Kidney (tissue), 14 donors: ENCODE data around the gene PXYLP1. TPM values are rescaled to one million over a fixed set of nuclear protein-coding genes. Genes with fewer than 3 reads are reported as not detected.

Experiments
- DNase-seq, 5 donors: peaks; one replicate each; pipeline ENCODE4 v3.0.0-alpha.2; 2013 to 2020
- FAIRE-seq: peaks from 2 replicates; lab custom pipeline; 2012; peaks lifted over from hg19 to GRCh38; lab: Jason Lieb, UNC
- H3K27ac ChIP-seq, 2 donors: one replicate each; pipeline ENCODE4 v1.7.0; 2013; ENCODE audit warnings: low read depth in 2 of 2, low read length in 2 of 2, inconsistent platforms in 1 of 2
- H3K27me3 ChIP-seq: one replicate; pipeline ENCODE4 v1.7.1; 2013; ENCODE audit warnings: low read length, inconsistent platforms; ENCODE audit not compliant: control insufficient read depth, insufficient read depth
- H3K36me3 ChIP-seq, 3 donors: one replicate each; pipeline versions ENCODE4 v1.7.0 to v1.7.1; 2013; ENCODE audit warnings: low read length in 3 of 3, control low read depth in 1 of 3, inconsistent platforms in 1 of 3; ENCODE audit not compliant: insufficient read depth in 3 of 3, control insufficient read depth in 2 of 3
- H3K4me1 ChIP-seq, 3 donors: one replicate each; pipeline versions ENCODE4 v1.7.0 to v1.7.1; 2013; ENCODE audit warnings: low read length in 3 of 3, inconsistent platforms in 1 of 3, low read depth in 1 of 3; ENCODE audit not compliant: control insufficient read depth in 2 of 3, insufficient read depth in 2 of 3
- H3K4me3 ChIP-seq, 3 donors: one replicate each; pipeline versions ENCODE4 v1.7.0 to v1.8.1; 2013; ENCODE audit warnings: low read length in 3 of 3, control low read depth in 1 of 3, inconsistent platforms in 1 of 3
- H3K9ac ChIP-seq, 3 donors: one replicate each; pipeline versions ENCODE4 v1.7.0 to v1.7.1; 2013; ENCODE audit warnings: low read length in 3 of 3, control low read depth in 1 of 3, inconsistent platforms in 1 of 3
- H3K9me3 ChIP-seq, 3 donors: one replicate each; pipeline versions ENCODE4 v1.7.0 to v1.7.1; 2013; ENCODE audit warnings: low read length in 3 of 3, control low read depth in 1 of 3, inconsistent platforms in 1 of 3; ENCODE audit not compliant: control insufficient read depth in 2 of 3, insufficient read depth in 1 of 3
- intact Hi-C: fragments of 100-400 bp; cut with DNase I; formaldehyde crosslinking; loops from one replicate; pipeline ENCODE4 v1.11.1; 2022
- polyA plus RNA-seq: library from polyadenylated mRNA; stranded (reverse); fragments of 350-450 nt; fragmentation: Illumina TruSeq; extraction: RNeasy Lipid Tissue Mini Kit (QIAGEN cat#74804); gene quantifications from one replicate; pipeline ENCODE4 v1.2.3, GENCODE V29; 2014; ENCODE audit warnings: low read depth, low replicate concordance; ENCODE audit not compliant: insufficient read depth
- total RNA-seq: library from RNA; stranded (reverse); fragmentation: NEBNext Ultra II Directional; extraction: Animal tissue kit (Norgen Biotek cat#: 25700); gene quantifications from one replicate; pipeline ENCODE4 v1.2.1, GENCODE V29; 2021
- TF ChIP-seq, protein P1 (sequence below): IDR thresholded peaks from 3 replicates; pipeline ENCODE4 v1.5.1; 2012; ENCODE audit warnings: mild to moderate bottlenecking, moderate library complexity, borderline replicate concordance; ENCODE audit not compliant: insufficient read depth; ENCODE audit errors: extremely low read depth
- donor health status: control.
- donor health status: control.
- donor health status: control.
- donor health status: control.
- donor health status: control.
- donor health status: DM: yes; HTN: yes; CAD: no.
- donor health status: Normal renal cell carcinoma (clear cell type).

Gene PXYLP1
- total and polyA plus RNA-seq, 2 donors from 2014 or later = 5.4 to 11.9 TPM

DNA sequence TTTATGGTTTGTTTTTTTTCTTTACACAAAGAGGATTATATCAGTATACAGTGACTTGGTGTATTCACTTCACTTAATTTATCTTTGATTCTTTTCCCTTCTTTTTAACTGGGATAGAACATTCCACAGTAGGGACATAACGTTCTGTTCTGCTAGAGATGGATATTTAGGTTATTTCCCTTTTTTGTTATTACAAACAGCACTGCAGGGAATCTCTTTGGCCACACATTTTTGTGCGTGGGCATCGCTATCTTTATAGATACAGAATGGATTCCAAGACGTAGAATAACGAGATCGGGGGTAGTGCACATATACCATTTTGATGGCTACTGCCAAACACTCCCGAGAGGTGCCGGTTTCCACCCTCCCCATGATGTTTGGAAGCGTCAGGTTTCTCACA, 44.8 kb downstream of the PXYLP1 start:
- Histone ChIP-seq H3K36me3 (no peaks in the 10 kb centered on the region), H3K9ac (no peak overlapping the region), H3K4me1 (peaks cover 0 to 2% (median 0%) of the 10 kb centered on the region in 3 donors), H3K27me3 (no peaks in the 10 kb centered on the region), H3K9me3 (no peaks in the 10 kb centered on the region), H3K27ac (no peak overlapping the region), H3K4me3 (no peak overlapping the region)
- FAIRE-seq (no peak), DNase-seq (no peak)
- TF ChIP-seq, protein P1, sequence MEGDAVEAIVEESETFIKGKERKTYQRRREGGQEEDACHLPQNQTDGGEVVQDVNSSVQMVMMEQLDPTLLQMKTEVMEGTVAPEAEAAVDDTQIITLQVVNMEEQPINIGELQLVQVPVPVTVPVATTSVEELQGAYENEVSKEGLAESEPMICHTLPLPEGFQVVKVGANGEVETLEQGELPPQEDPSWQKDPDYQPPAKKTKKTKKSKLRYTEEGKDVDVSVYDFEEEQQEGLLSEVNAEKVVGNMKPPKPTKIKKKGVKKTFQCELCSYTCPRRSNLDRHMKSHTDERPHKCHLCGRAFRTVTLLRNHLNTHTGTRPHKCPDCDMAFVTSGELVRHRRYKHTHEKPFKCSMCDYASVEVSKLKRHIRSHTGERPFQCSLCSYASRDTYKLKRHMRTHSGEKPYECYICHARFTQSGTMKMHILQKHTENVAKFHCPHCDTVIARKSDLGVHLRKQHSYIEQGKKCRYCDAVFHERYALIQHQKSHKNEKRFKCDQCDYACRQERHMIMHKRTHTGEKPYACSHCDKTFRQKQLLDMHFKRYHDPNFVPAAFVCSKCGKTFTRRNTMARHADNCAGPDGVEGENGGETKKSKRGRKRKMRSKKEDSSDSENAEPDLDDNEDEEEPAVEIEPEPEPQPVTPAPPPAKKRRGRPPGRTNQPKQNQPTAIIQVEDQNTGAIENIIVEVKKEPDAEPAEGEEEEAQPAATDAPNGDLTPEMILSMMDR = no peak
- intact Hi-C loops = no loop called here

DNA sequence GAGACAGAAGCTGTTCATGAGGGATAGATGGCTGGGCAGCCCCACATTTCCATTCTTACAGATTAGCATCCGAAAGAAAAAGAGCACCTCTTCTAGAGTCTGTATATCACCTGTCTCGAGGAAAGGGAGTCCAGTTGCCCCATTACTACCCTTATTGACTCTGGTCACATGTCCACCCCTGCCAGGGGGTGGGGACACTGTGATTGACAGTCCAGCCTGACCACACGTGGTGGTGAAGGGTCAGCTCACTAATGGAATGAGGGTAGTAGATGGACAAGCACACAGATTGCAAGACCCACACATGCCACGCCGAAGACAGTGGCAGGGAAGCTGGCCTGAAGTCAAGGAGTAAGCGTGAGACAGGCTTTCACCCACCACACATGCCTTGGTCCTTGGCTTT, 45.8 kb downstream of the PXYLP1 start:
- H3K9ac ChIP-seq = no peak overlapping the region
- no peak for FAIRE-seq
- H3K36me3 ChIP-seq = peaks cover 0 to 5% (median 0%) of the 10 kb centered on the region in 3 donors
- H3K4me3 ChIP-seq = no peak overlapping the region
- no peaks in the 10 kb centered on the region for H3K27me3 ChIP-seq
- intact Hi-C loops = no loop called here
- no peaks in the 10 kb centered on the region for H3K9me3 ChIP-seq
- H3K4me1 ChIP-seq = no peaks in the 10 kb centered on the region
- TF ChIP-seq, protein P1 = no peak
- no peak for DNase-seq
- H3K27ac ChIP-seq = no peak overlapping the region

DNA sequence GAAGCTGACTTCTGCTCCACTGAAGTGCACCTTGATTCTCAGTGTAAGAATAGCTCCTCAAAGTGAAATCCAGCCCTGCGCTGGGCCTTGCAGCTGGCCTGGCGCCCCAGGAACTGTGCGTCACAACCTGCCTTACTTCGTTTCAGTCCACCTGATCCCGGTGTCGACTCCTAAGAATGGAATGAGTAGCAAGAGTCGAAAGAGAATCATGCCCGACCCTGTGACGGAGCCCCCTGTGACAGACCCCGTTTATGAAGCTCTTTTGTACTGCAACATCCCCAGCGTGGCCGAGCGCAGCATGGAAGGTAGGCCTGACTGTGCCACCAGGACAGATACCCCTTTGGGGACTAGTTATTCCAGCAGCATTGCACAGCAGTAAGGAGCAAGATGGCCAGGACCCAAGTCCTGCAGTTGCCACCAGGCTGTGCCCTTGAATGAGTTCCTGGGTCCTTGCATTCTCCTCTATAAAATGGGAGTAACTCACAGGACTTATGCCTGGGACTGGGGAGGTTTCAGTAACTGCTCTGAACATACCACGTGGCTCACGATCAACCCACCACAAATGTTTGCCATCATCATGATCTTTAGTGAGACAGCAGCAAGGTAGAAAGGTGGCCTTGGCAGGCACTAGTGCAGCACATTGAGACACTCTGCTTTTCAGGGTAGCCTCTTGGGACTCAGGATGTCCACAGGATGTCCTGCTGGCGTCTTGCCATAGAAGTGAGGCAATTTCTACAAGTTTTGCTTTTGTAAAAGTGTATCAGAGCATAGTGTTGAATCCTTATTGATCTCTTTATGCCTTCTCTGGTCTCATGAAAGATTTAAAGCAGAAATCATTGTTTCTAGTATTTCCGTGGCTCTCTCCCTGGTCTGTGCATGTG, 46.8 kb downstream of the PXYLP1 start:
- no peak overlapping the region for H3K9ac ChIP-seq
- H3K4me1 ChIP-seq = no peaks in the 10 kb centered on the region
- TF ChIP-seq, protein P1 = no peak
- H3K36me3 ChIP-seq = peaks cover 0 to 5% (median 0%) of the 10 kb centered on the region in 3 donors
- H3K27me3 ChIP-seq = no peaks in the 10 kb centered on the region
- DNase-seq (no peak), FAIRE-seq (no peak)
- no peak overlapping the region for H3K27ac ChIP-seq
- H3K9me3 ChIP-seq = no peaks in the 10 kb centered on the region
- no peak overlapping the region for H3K4me3 ChIP-seq
- intact Hi-C loops = no loop called here
